Adrenal gland (tissue), 12 donors: ENCODE results near the gene NPFFR1. TPM values are rescaled to one million over a fixed set of nuclear protein-coding genes. Genes with fewer than 3 reads are reported as not detected.

Source experiments
- DNase-seq, 7 donors: peaks; one replicate each; pipeline ENCODE4 v3.0.0-alpha.2; 2019 to 2020
- H3K27ac ChIP-seq, 5 donors: fragments of 200-600 bp; sonication (generic) in 4 of 5; 1 replicate in 3 of 5; 2 replicates in 2 of 5; pipeline versions ENCODE4 v1.5.1 to v1.8.0; 2016 to 2020; ENCODE audit warnings: mild to moderate bottlenecking in 1 of 5
- H3K27me3 ChIP-seq: fragments of 200-600 bp; 2 replicates; pipeline ENCODE4 v1.8.0; 2021
- H3K36me3 ChIP-seq, 2 donors: fragments of 200-600 bp; replicated peaks in 1 of 2; 1 replicate in 1 of 2; 2 replicates in 1 of 2; pipeline versions ENCODE4 v1.5.1 to v1.8.0; 2018 to 2022
- H3K4me1 ChIP-seq, 2 donors: fragments of 200-600 bp; replicated peaks in 1 of 2; 1 replicate in 1 of 2; 2 replicates in 1 of 2; pipeline versions ENCODE4 v1.5.1 to v1.8.0; 2018 to 2021
- H3K4me3 ChIP-seq, 4 donors: fragments of 200-600 bp; sonication (generic) in 3 of 4; one replicate each; pipeline ENCODE4 v1.5.1; 2016 to 2018
- H3K9me3 ChIP-seq, 3 donors: fragments of 200-600 bp; sonication (generic) in 1 of 3; replicated peaks in 1 of 3; 1 replicate in 2 of 3; 2 replicates in 1 of 3; pipeline versions ENCODE4 v1.5.1 to v1.8.0; 2016 to 2021
- CTCF ChIP-seq, 6 experiments: fragments of 450-650 bp in 4 of 6; fragments of 200-600 bp in 2 of 6; sonication (generic) in 1 of 6; IDR thresholded peaks; 1 replicate in 5 of 6; 2 replicates in 1 of 6; pipeline versions ENCODE4 v1.5.1 to v1.8.0; 2016 to 2021; ENCODE audit warnings: antibody characterized with exemption in 6 of 6, mild to moderate bottlenecking in 2 of 6, moderate library complexity in 1 of 6
- POLR2A ChIP-seq, 2 donors: fragments of 450-650 bp; IDR thresholded peaks; one replicate each; pipeline ENCODE4 v1.6.1; 2017; ENCODE audit warnings: antibody characterized with exemption in 2 of 2, mild to moderate bottlenecking in 2 of 2, moderate library complexity in 1 of 2
- WGBS, 4 donors: extraction: QIAGEN DNeasy Blood & Tissue Kit in 2 of 4; methylation state at CpG; one replicate each; pipeline versions ENCODE4 v1.1.5 to v1.1.7; 2013 to 2017; 5-methylcytosine and 5-hydroxymethylcytosine counted together
- intact Hi-C, 2 donors: fragments of 100-400 bp; cut with DNase I; formaldehyde crosslinking; loops; one replicate each; pipeline versions ENCODE4 v1.14.1 to v1.15.0; 2022 to 2023
- polyA plus RNA-seq, 3 donors: library from polyadenylated mRNA; stranded (reverse); fragments of 200-250 nt in 2 of 3; fragments of 350-450 nt in 1 of 3; fragmentation: Illumina TruSeq in 1 of 3; extraction: RNeasy Lipid Tissue Mini Kit (QIAGEN cat#74804) in 1 of 3; gene quantifications; one replicate each; pipeline ENCODE4 v1.2.3, GENCODE V29; 2013 to 2014
- total RNA-seq, 9 donors: library from RNA; depleted of rRNA in 4 of 9; stranded (reverse); fragments of >200 nt in 4 of 9; fragments of 120-200 nt in 1 of 9; fragmentation: NEBNext Ultra II Directional in 1 of 9; extraction: Animal tissue kit (Norgen Biotek cat#: 25700) in 1 of 9; gene quantifications; one replicate each; pipeline versions ENCODE4 v1.1.0 to v1.2.4, GENCODE V29; 2013 to 2023
- donor health status: healthy with polysubstance abuse.
- donor health status: Bipolar disorder and iron deficiency.
- donor health status: DM: yes; HTN: yes; CAD: no.
- donor health status: DM: no; HTN: no; CAD: no.
- donor health status: DM: no; HTN: no; CAD: no.
- donor health status: DM: yes; HTN: yes; CAD: no.

The NPFFR1 gene
- total and polyA plus RNA-seq, 12 donors: under 0.01 to 0.24 (median 0.03) TPM; not detected in 7

GRCh38 chr10:70268376-70268775 is 15.4 kb downstream of the NPFFR1 start:
- Histone ChIP-seq H3K27ac (no peak overlapping the region), H3K27me3 (no peaks in the 10 kb centered on the region), H3K36me3 (no peaks in the 10 kb centered on the region), H3K4me1 (peaks cover 0 to 6% of the 10 kb centered on the region in 2 donors), H3K4me3 (no peak overlapping the region), H3K9me3 (no peaks in the 10 kb centered on the region)
- no peak for TF ChIP-seq POLR2A (IDR thresholded peaks at IDR 0.05)
- no peak for TF ChIP-seq CTCF (IDR thresholded peaks at IDR 0.05)
- 85 to 92% (median 90%) methylated on average over 4 of the region's 4 CpGs for WGBS, 4 donors
- intact Hi-C loops: no loop called here
- DNase-seq: no peak

GRCh38 chr10:70267161-70267933 is 16.5 kb downstream of the NPFFR1 start:
- Histone ChIP-seq H3K4me1 (no peaks in the 10 kb centered on the region), H3K27me3 (no peaks in the 10 kb centered on the region), H3K27ac (peak overlapping the region in 2 of 5 donors; percentile 16 to 54), H3K9me3 (no peaks in the 10 kb centered on the region), H3K36me3 (no peaks in the 10 kb centered on the region), H3K4me3 (no peak overlapping the region)
- TF ChIP-seq POLR2A (IDR thresholded peaks at IDR 0.05) (no peak), CTCF (IDR thresholded peaks at IDR 0.05) (no peak)
- peak in 6 of 7 donors; percentile 38 to 79 (median 66) for DNase-seq
- intact Hi-C loops: no loop called here
- WGBS, 4 donors: 60 to 72% (median 68%) methylated on average over 7 to 9 of the region's 9 CpGs

GRCh38 chr10:70266701-70267100 is 17.1 kb downstream of the NPFFR1 start:
- Histone ChIP-seq H3K27ac (no peak overlapping the region), H3K4me1 (no peaks in the 10 kb centered on the region), H3K36me3 (no peaks in the 10 kb centered on the region), H3K9me3 (no peaks in the 10 kb centered on the region), H3K27me3 (no peaks in the 10 kb centered on the region), H3K4me3 (no peak overlapping the region)
- no peak for TF ChIP-seq CTCF (IDR thresholded peaks at IDR 0.05)
- TF ChIP-seq POLR2A (IDR thresholded peaks at IDR 0.05): no peak
- WGBS, 4 donors: 58 to 69% (median 67%) methylated on average over 1 of the region's 1 CpG
- intact Hi-C loops: no loop called here
- no peak for DNase-seq

- WGBS, 4 donors: 85 to 96% (median 93%) methylated on average over 7 of the region's 7 CpGs
- H3K4me1 ChIP-seq: no peaks in the 10 kb centered on the region
- no peak overlapping the region for H3K4me3 ChIP-seq
- no peaks in the 10 kb centered on the region for H3K36me3 ChIP-seq
- no peak for DNase-seq
- H3K27ac ChIP-seq: no peak overlapping the region
- intact Hi-C loops: no loop called here
- TF ChIP-seq CTCF (IDR thresholded peaks at IDR 0.05): no peak
- TF ChIP-seq POLR2A (IDR thresholded peaks at IDR 0.05): no peak
- no peaks in the 10 kb centered on the region for H3K9me3 ChIP-seq
- H3K27me3 ChIP-seq: no peaks in the 10 kb centered on the region
These were observed 17.7 kb downstream of the NPFFR1 start for GRCh38 chr10:70266056-70266455.
